ENCODE results near the gene LACC1. TPM values are rescaled to one million over a fixed set of nuclear protein-coding genes. Genes with fewer than 3 reads are reported as not detected.

Gene LACC1
- total RNA-seq, 1 donor from 2014 or later: 4.8 TPM

- TF ChIP-seq CTCF (IDR thresholded peaks at IDR 0.05; ENCODE audit: unreplicated experiment): no peak
- H3K9me3 Mint-ChIP-seq (ENCODE audit: unreplicated experiment): no peaks in the 10 kb centered on the region
- no peak for DNase-seq (ENCODE audit: low spot score)
- H3K4me1 Mint-ChIP-seq (ENCODE audit: unreplicated experiment): peaks cover 14% of the 10 kb centered on the region
- H3K36me3 Mint-ChIP-seq (ENCODE audit: low read depth, unreplicated experiment): peaks cover 5% of the 10 kb centered on the region
- no peaks in the 10 kb centered on the region for H3K27me3 Mint-ChIP-seq (ENCODE audit: unreplicated experiment)
- H3K27ac Mint-ChIP-seq (ENCODE audit: unreplicated experiment): no peak overlapping the region
- no peak overlapping the region for H3K4me3 Mint-ChIP-seq (ENCODE audit: unreplicated experiment)
Measured at GRCh38 chr13:43861863-43862262, 17.8 kb upstream of the LACC1 start.

- Mint-ChIP-seq H3K27ac (ENCODE audit: unreplicated experiment) (no peak overlapping the region), H3K4me1 (ENCODE audit: unreplicated experiment) (peaks cover 19% of the 10 kb centered on the region), H3K9me3 (ENCODE audit: unreplicated experiment) (no peaks in the 10 kb centered on the region), H3K4me3 (ENCODE audit: unreplicated experiment) (no peak overlapping the region), H3K27me3 (ENCODE audit: unreplicated experiment) (no peaks in the 10 kb centered on the region), H3K36me3 (ENCODE audit: low read depth, unreplicated experiment) (peaks cover 5% of the 10 kb centered on the region)
- TF ChIP-seq CTCF (IDR thresholded peaks at IDR 0.05; ENCODE audit: unreplicated experiment): no peak
- no peak for DNase-seq (ENCODE audit: low spot score)
Measured at GRCh38 chr13:43864921-43865320, 14.8 kb upstream of the LACC1 start.

- no peak overlapping the region for H3K4me3 Mint-ChIP-seq (ENCODE audit: unreplicated experiment)
- H3K4me1 Mint-ChIP-seq (ENCODE audit: unreplicated experiment): peaks cover 19% of the 10 kb centered on the region
- DNase-seq (ENCODE audit: low spot score): no peak
- no peaks in the 10 kb centered on the region for H3K27me3 Mint-ChIP-seq (ENCODE audit: unreplicated experiment)
- H3K9me3 Mint-ChIP-seq (ENCODE audit: unreplicated experiment): no peaks in the 10 kb centered on the region
- H3K27ac Mint-ChIP-seq (ENCODE audit: unreplicated experiment): no peak overlapping the region
- TF ChIP-seq CTCF (IDR thresholded peaks at IDR 0.05; ENCODE audit: unreplicated experiment): no peak
- peaks cover 5% of the 10 kb centered on the region for H3K36me3 Mint-ChIP-seq (ENCODE audit: low read depth, unreplicated experiment)
Measured at GRCh38 chr13:43865892-43866291, 13.8 kb upstream of the LACC1 start.

- no peak overlapping the region for H3K4me3 Mint-ChIP-seq (ENCODE audit: unreplicated experiment)
- no peaks in the 10 kb centered on the region for H3K27me3 Mint-ChIP-seq (ENCODE audit: unreplicated experiment)
- no peaks in the 10 kb centered on the region for H3K9me3 Mint-ChIP-seq (ENCODE audit: unreplicated experiment)
- H3K36me3 Mint-ChIP-seq (ENCODE audit: low read depth, unreplicated experiment): no peaks in the 10 kb centered on the region
- H3K27ac Mint-ChIP-seq (ENCODE audit: unreplicated experiment): no peak overlapping the region
- H3K4me1 Mint-ChIP-seq (ENCODE audit: unreplicated experiment): peaks cover 6% of the 10 kb centered on the region
- no peak for DNase-seq (ENCODE audit: low spot score)
- no peak for TF ChIP-seq CTCF (IDR thresholded peaks at IDR 0.05; ENCODE audit: unreplicated experiment)
Measured at GRCh38 chr13:43872181-43872580, 7.5 kb upstream of the LACC1 start.

GRCh38 chr13:43874504-43875092, 5.1 kb upstream of the LACC1 start:
- H3K4me1 Mint-ChIP-seq (ENCODE audit: unreplicated experiment): peaks cover 15% of the 10 kb centered on the region
- peaks cover 2% of the 10 kb centered on the region for H3K27me3 Mint-ChIP-seq (ENCODE audit: unreplicated experiment)
- no peak overlapping the region for H3K4me3 Mint-ChIP-seq (ENCODE audit: unreplicated experiment)
- no peaks in the 10 kb centered on the region for H3K9me3 Mint-ChIP-seq (ENCODE audit: unreplicated experiment)
- no peak for DNase-seq (ENCODE audit: low spot score)
- peak; percentile 72 for TF ChIP-seq CTCF (IDR thresholded peaks at IDR 0.05; ENCODE audit: unreplicated experiment)
- no peak overlapping the region for H3K27ac Mint-ChIP-seq (ENCODE audit: unreplicated experiment)
- peaks cover 7% of the 10 kb centered on the region for H3K36me3 Mint-ChIP-seq (ENCODE audit: low read depth, unreplicated experiment)

All from endothelial cell (in vitro differentiated cells).